ENCODE results near the gene SLC15A1.

The SLC15A1 gene

GRCh38 chr13:98752467-98753290 lies at the start of gene SLC15A1:
Gene SLC15A1 (minus strand): TSS chr13:98752672. CDS start chr13:98752598, 74 bp downstream.
- no peak for DNase-seq
- in situ Hi-C loops (cut with HindIII; ENCODE audit: low pct_ligation_motif_present, low pct_unique_long_range_greater_than_20kb, low sequenced_read_pairs): no loop called here

- in situ Hi-C loops (cut with HindIII; ENCODE audit: low pct_ligation_motif_present, low pct_unique_long_range_greater_than_20kb, low sequenced_read_pairs): no loop called here
- no peak for DNase-seq
Observed at GRCh38 chr13:98801626-98802418, 49.4 kb upstream of the SLC15A1 start.

GRCh38 chr13:98800078-98800477 lies 47.6 kb upstream of the SLC15A1 start:
- DNase-seq: no peak
- in situ Hi-C loops (cut with HindIII; ENCODE audit: low pct_ligation_motif_present, low pct_unique_long_range_greater_than_20kb, low sequenced_read_pairs): no loop called here

GRCh38 chr13:98798849-98799645 lies 46.6 kb upstream of the SLC15A1 start:
- in situ Hi-C loops (cut with HindIII; ENCODE audit: low pct_ligation_motif_present, low pct_unique_long_range_greater_than_20kb, low sequenced_read_pairs): no loop called here
- DNase-seq: no peak

GRCh38 chr13:98797456-98797855 lies 45.0 kb upstream of the SLC15A1 start:
- DNase-seq: no peak
- in situ Hi-C loops (cut with HindIII; ENCODE audit: low pct_ligation_motif_present, low pct_unique_long_range_greater_than_20kb, low sequenced_read_pairs): no loop called here

GRCh38 chr13:98796798-98797197 lies 44.3 kb upstream of the SLC15A1 start:
- in situ Hi-C loops (cut with HindIII; ENCODE audit: low pct_ligation_motif_present, low pct_unique_long_range_greater_than_20kb, low sequenced_read_pairs): no loop called here
- no peak for DNase-seq

- in situ Hi-C loops (cut with HindIII; ENCODE audit: low pct_ligation_motif_present, low pct_unique_long_range_greater_than_20kb, low sequenced_read_pairs): no loop called here
- no peak for DNase-seq
Observed at GRCh38 chr13:98796191-98796590, 43.7 kb upstream of the SLC15A1 start.

GRCh38 chr13:98795220-98795619 lies 42.7 kb upstream of the SLC15A1 start:
- in situ Hi-C loops (cut with HindIII; ENCODE audit: low pct_ligation_motif_present, low pct_unique_long_range_greater_than_20kb, low sequenced_read_pairs): no loop called here
- no peak for DNase-seq

GRCh38 chr13:98794498-98794897 lies 42.0 kb upstream of the SLC15A1 start:
- DNase-seq: no peak
- in situ Hi-C loops (cut with HindIII; ENCODE audit: low pct_ligation_motif_present, low pct_unique_long_range_greater_than_20kb, low sequenced_read_pairs): no loop called here

- DNase-seq: no peak
- in situ Hi-C loops (cut with HindIII; ENCODE audit: low pct_ligation_motif_present, low pct_unique_long_range_greater_than_20kb, low sequenced_read_pairs): no loop called here
Observed at GRCh38 chr13:98792785-98793495, 40.5 kb upstream of the SLC15A1 start.

GRCh38 chr13:98792321-98792720 lies 39.8 kb upstream of the SLC15A1 start:
- no peak for DNase-seq
- in situ Hi-C loops (cut with HindIII; ENCODE audit: low pct_ligation_motif_present, low pct_unique_long_range_greater_than_20kb, low sequenced_read_pairs): no loop called here

- in situ Hi-C loops (cut with HindIII; ENCODE audit: low pct_ligation_motif_present, low pct_unique_long_range_greater_than_20kb, low sequenced_read_pairs): no loop called here
- no peak for DNase-seq
Observed at GRCh38 chr13:98791611-98792010, 39.1 kb upstream of the SLC15A1 start.

- in situ Hi-C loops (cut with HindIII; ENCODE audit: low pct_ligation_motif_present, low pct_unique_long_range_greater_than_20kb, low sequenced_read_pairs): no loop called here
- no peak for DNase-seq
Observed at GRCh38 chr13:98787996-98788395, 35.5 kb upstream of the SLC15A1 start.

- DNase-seq: no peak
- in situ Hi-C loops (cut with HindIII; ENCODE audit: low pct_ligation_motif_present, low pct_unique_long_range_greater_than_20kb, low sequenced_read_pairs): no loop called here
Observed at GRCh38 chr13:98787173-98787572, 34.7 kb upstream of the SLC15A1 start.

GRCh38 chr13:98786023-98786422 lies 33.6 kb upstream of the SLC15A1 start:
- in situ Hi-C loops (cut with HindIII; ENCODE audit: low pct_ligation_motif_present, low pct_unique_long_range_greater_than_20kb, low sequenced_read_pairs): no loop called here
- no peak for DNase-seq

- in situ Hi-C loops (cut with HindIII; ENCODE audit: low pct_ligation_motif_present, low pct_unique_long_range_greater_than_20kb, low sequenced_read_pairs): no loop called here
- DNase-seq: no peak
Observed at GRCh38 chr13:98785405-98785804, 32.9 kb upstream of the SLC15A1 start.

- in situ Hi-C loops (cut with HindIII; ENCODE audit: low pct_ligation_motif_present, low pct_unique_long_range_greater_than_20kb, low sequenced_read_pairs): no loop called here
- DNase-seq: no peak
Observed at GRCh38 chr13:98784666-98785065, 32.2 kb upstream of the SLC15A1 start.

GRCh38 chr13:98783856-98784478 lies 31.5 kb upstream of the SLC15A1 start:
- in situ Hi-C loops (cut with HindIII; ENCODE audit: low pct_ligation_motif_present, low pct_unique_long_range_greater_than_20kb, low sequenced_read_pairs): no loop called here
- DNase-seq: no peak

All from ACHN (cell line).